Spleen (tissue), 7 donors: ENCODE measurements around the gene ARRB2.

Experiments
- POLR2A ChIP-seq, 3 donors: fragments of 450-650 bp; IDR thresholded peaks; one replicate each; pipeline ENCODE4 v1.5.1; 2017; ENCODE audit warnings: antibody characterized with exemption in 3 of 3, mild to moderate bottlenecking in 1 of 3
- POLR2AphosphoS5 ChIP-seq, 3 donors: sonication (generic); formaldehyde crosslinking; IDR thresholded peaks; one replicate each; pipeline ENCODE4 v1.5.1; 2017; ENCODE audit warnings: antibody characterized with exemption in 3 of 3
- TF ChIP-seq, protein P1 (sequence below), 11 experiments: fragments of 200-600 bp in 7 of 11; fragments of 450-650 bp in 4 of 11; sonication (generic) in 4 of 11; IDR thresholded peaks in 8 of 11; conservative IDR thresholded peaks in 3 of 11; 1 replicate in 7 of 11; 2 replicates in 4 of 11; pipeline versions ENCODE4 v1.4.0 to v1.8.0; 2016 to 2021; ENCODE audit warnings: antibody characterized with exemption in 11 of 11, inconsistent platforms in 4 of 11, mild to moderate bottlenecking in 1 of 11
- donor health status: DM: no; HTN: no; CAD: no; lungs with moderate emphysema.
- donor health status: DM: no; HTN: no; CAD: no.
- donor health status: DM: no; HTN: no; CAD: no.

DNA sequence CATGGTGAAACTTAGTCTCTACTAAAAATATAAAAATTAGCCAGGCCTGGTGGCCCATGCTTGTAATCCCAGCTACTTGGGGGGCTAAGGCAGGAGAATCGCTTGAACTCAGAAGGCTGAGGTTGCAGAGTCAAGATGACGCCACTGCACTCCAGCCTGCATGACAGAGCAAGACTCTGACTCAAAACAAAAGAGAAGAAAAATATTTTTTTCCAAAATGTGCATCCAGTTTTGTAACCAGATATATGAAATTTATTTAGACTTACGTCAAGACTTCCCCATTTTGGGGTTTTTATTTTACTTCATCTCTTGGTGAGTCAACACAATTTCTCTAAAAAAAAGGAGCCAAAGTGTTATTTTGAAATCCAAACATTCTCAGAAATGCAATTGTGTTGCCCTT is 55.8 kb downstream of the ARRB2 start:
- TF ChIP-seq, protein P1, sequence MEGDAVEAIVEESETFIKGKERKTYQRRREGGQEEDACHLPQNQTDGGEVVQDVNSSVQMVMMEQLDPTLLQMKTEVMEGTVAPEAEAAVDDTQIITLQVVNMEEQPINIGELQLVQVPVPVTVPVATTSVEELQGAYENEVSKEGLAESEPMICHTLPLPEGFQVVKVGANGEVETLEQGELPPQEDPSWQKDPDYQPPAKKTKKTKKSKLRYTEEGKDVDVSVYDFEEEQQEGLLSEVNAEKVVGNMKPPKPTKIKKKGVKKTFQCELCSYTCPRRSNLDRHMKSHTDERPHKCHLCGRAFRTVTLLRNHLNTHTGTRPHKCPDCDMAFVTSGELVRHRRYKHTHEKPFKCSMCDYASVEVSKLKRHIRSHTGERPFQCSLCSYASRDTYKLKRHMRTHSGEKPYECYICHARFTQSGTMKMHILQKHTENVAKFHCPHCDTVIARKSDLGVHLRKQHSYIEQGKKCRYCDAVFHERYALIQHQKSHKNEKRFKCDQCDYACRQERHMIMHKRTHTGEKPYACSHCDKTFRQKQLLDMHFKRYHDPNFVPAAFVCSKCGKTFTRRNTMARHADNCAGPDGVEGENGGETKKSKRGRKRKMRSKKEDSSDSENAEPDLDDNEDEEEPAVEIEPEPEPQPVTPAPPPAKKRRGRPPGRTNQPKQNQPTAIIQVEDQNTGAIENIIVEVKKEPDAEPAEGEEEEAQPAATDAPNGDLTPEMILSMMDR (IDR thresholded peaks at IDR 0.05 in 8 of 11, conservative IDR thresholded peaks at IDR 0.05 in 3 of 11), result no peak
- no peak for TF ChIP-seq POLR2A (IDR thresholded peaks at IDR 0.05)
- TF ChIP-seq POLR2AphosphoS5 (IDR thresholded peaks at IDR 0.05), result peak in 1 of 3 donors; percentile 43
